HCT116 (cell line): ENCODE data around the gene MEIS1. TPM values are rescaled to one million over a fixed set of nuclear protein-coding genes. Genes with fewer than 3 reads are reported as not detected.

ENCODE experiments used
- ATAC-seq: fragments of 200-7000 bp; cut with Tn5 transposase; 2 replicates; pipeline ENCODE4 v1.9.1; 2020; ENCODE audit warnings: mild to moderate bottlenecking, moderate library complexity
- BruUV-seq: library from RNA; stranded (reverse); fragments of 400-500 nt; replicated peaks from 2 replicates; lab custom pipeline; 2021; lab: Mats Ljungman, UMichigan
- CTCF ChIA-PET: fragments of 300-600 bp; sonication (Branson Sonifier 250); formaldehyde crosslinking; loops from one replicate; lab custom pipeline; 2021; ENCODE audit warnings: antibody characterized with exemption; lab: Charles Lee
- POLR2A ChIA-PET: fragments of 300-600, 350-600 bp; sonication (Branson Sonifier 250); formaldehyde crosslinking; loops from one replicate; lab custom pipeline; 2021; ENCODE audit warnings: antibody characterized with exemption; lab: Charles Lee
- RAD21 ChIA-PET, 2 experiments: fragments of 300-600 bp; sonication (Branson Sonifier 250); formaldehyde crosslinking; loops; one replicate each; lab custom pipeline; 2023; ENCODE audit warnings: low total read pairs in 2 of 2; ENCODE audit not compliant: uncharacterized antibody in 2 of 2, unreplicated experiment in 2 of 2, low non-redundant PET in 1 of 2; lab: Charles Lee
- DNase-seq: peaks from one replicate; pipeline ENCODE4 v3.0.0-alpha.2; 2010; ENCODE audit warnings: low read depth, low spot score
- H2AFZ ChIP-seq: fragments of 200-600 bp; shearing (Covaris generic), sonication (generic); 2 replicates; pipeline ENCODE4 v1.6.1; 2017; ENCODE audit warnings: low read depth, mixed run types, mixed read lengths, antibody characterized with exemption, low read length; ENCODE audit not compliant: poor library complexity, severe bottlenecking
- H3K27ac ChIP-seq: 2 replicates; pipeline ENCODE4 v1.5.1; 2012; ENCODE audit warnings: low read depth, low read length
- H3K27me3 ChIP-seq: fragments of 200-600 bp; sonication (generic); 2 replicates; pipeline ENCODE4 v1.6.1; 2016; ENCODE audit warnings: mixed run types, low read length, mixed read lengths; ENCODE audit not compliant: insufficient read depth
- H3K36me3 ChIP-seq, 2 experiments: fragments of 200-500 bp in 1 of 2; fragments of 200-600 bp in 1 of 2; sonication (Bioruptor generic) in 1 of 2; sonication (generic) in 1 of 2; 2 replicates each; pipeline versions ENCODE4 v1.5.1 to v1.6.1; 2014 to 2016; ENCODE audit warnings: low read length in 2 of 2, inconsistent platforms in 1 of 2, mixed read lengths in 1 of 2, mixed run types in 1 of 2; ENCODE audit not compliant: insufficient read depth in 2 of 2, control insufficient read depth in 1 of 2
- H3K4me1 ChIP-seq, 2 experiments: fragments of 200-600 bp in 1 of 2; sonication (generic) in 1 of 2; 2 replicates each; pipeline versions ENCODE4 v1.5.1 to v1.6.1; 2012 to 2017; ENCODE audit warnings: low read length in 2 of 2, inconsistent platforms in 1 of 2, mild to moderate bottlenecking in 1 of 2, mixed read lengths in 1 of 2, mixed run types in 1 of 2, moderate library complexity in 1 of 2; ENCODE audit not compliant: insufficient read depth in 2 of 2, control insufficient read depth in 1 of 2
- H3K4me2 ChIP-seq: fragments of 200-600 bp; sonication (generic); 2 replicates; pipeline ENCODE4 v1.6.1; 2017; ENCODE audit warnings: mixed run types, low read length, mixed read lengths
- H3K4me3 ChIP-seq, 2 experiments: fragments of 200-600 bp in 1 of 2; sonication (generic) in 1 of 2; replicated peaks in 1 of 2; 2 replicates each; pipeline ENCODE4 v1.5.1; 2011 to 2016; ENCODE audit warnings: low read length in 2 of 2, control low read depth in 1 of 2, low read depth in 1 of 2, mild to moderate bottlenecking in 1 of 2, mixed read lengths in 1 of 2, mixed run types in 1 of 2
- H3K79me2 ChIP-seq: fragments of 200-600 bp; sonication (generic); 2 replicates; pipeline ENCODE4 v1.6.1; 2017; ENCODE audit warnings: mild to moderate bottlenecking, mixed run types, low read length, moderate library complexity, mixed read lengths; ENCODE audit not compliant: insufficient read depth
- H3K9ac ChIP-seq: fragments of 200-600 bp; sonication (generic); 2 replicates; pipeline ENCODE4 v1.6.1; 2016; ENCODE audit warnings: low read length, mixed read lengths
- H3K9me2 ChIP-seq: fragments of 200-600 bp; sonication (generic), shearing (Covaris generic); 2 replicates; pipeline ENCODE4 v1.6.1; 2017; ENCODE audit warnings: mixed run types, mild to moderate bottlenecking, moderate library complexity; ENCODE audit not compliant: insufficient read depth
- H3K9me3 ChIP-seq, 2 experiments: fragments of 200-500 bp in 1 of 2; fragments of 200-600 bp in 1 of 2; sonication (Bioruptor generic) in 1 of 2; sonication (generic) in 1 of 2; 2 replicates each; pipeline ENCODE4 v1.6.1; 2014 to 2017; ENCODE audit warnings: low read length in 2 of 2, mixed read lengths in 2 of 2, inconsistent platforms in 1 of 2, low read depth in 1 of 2, mild to moderate bottlenecking in 1 of 2, mixed run types in 1 of 2, moderate library complexity in 1 of 2; ENCODE audit not compliant: control insufficient read depth in 1 of 2, insufficient read depth in 1 of 2
- H4K20me1 ChIP-seq: fragments of 200-600 bp; sonication (generic), shearing (Covaris generic); 2 replicates; pipeline ENCODE4 v1.6.1; 2017; ENCODE audit warnings: mixed run types, mild to moderate bottlenecking, moderate library complexity; ENCODE audit not compliant: insufficient read depth
- CBX3 ChIP-seq: IDR thresholded peaks from 2 replicates; pipeline ENCODE4 v1.6.1; 2012; ENCODE audit warnings: low read depth
- CEBPB ChIP-seq: IDR thresholded peaks from 2 replicates; pipeline ENCODE4 v1.6.1; 2012; ENCODE audit warnings: low read depth
- EGR1 ChIP-seq: IDR thresholded peaks from 2 replicates; pipeline ENCODE4 v1.6.1; 2012; ENCODE audit warnings: low read depth
- ELF1 ChIP-seq: IDR thresholded peaks from 2 replicates; pipeline ENCODE4 v1.6.1; 2012; ENCODE audit warnings: low read depth, borderline replicate concordance
- EZH2 ChIP-seq: fragments of 200-600 bp; sonication (generic); IDR thresholded peaks from 2 replicates; pipeline ENCODE4 v1.6.1; 2017; ENCODE audit warnings: antibody characterized with exemption, mixed run types
- EZH2phosphoT487 ChIP-seq: fragments of 200-600 bp; IDR thresholded peaks from 2 replicates; pipeline ENCODE4 v1.6.1; 2018; ENCODE audit warnings: antibody characterized with exemption, borderline replicate concordance
- POLR2A ChIP-seq: IDR thresholded peaks from 2 replicates; pipeline ENCODE4 v1.7.0; 2011; ENCODE audit warnings: borderline replicate concordance; ENCODE audit not compliant: insufficient read depth, insufficient read length; ENCODE audit errors: extremely low read depth
- POLR2AphosphoS5 ChIP-seq: IDR thresholded peaks from 2 replicates; pipeline ENCODE4 v1.6.1; 2011; ENCODE audit warnings: mild to moderate bottlenecking, low read depth, low read length, moderate library complexity
- TCF7L2 ChIP-seq: IDR thresholded peaks from 2 replicates; pipeline ENCODE4 v1.7.0; 2011; ENCODE audit warnings: borderline replicate concordance, inconsistent platforms; ENCODE audit not compliant: insufficient read depth, insufficient read length; ENCODE audit errors: extremely low read depth
- YY1 ChIP-seq: IDR thresholded peaks from 2 replicates; pipeline ENCODE4 v1.6.1; 2011; ENCODE audit warnings: low read length, low read depth, moderate library complexity, mild to moderate bottlenecking; ENCODE audit not compliant: insufficient replicate concordance; ENCODE audit errors: extremely low read depth
- intact Hi-C: fragments of 100-400 bp; cut with micrococcal nuclease; formaldehyde crosslinking; loops from 2 replicates; pipeline ENCODE4 v1.10.0; 2022
- total RNA-seq: library from RNA; stranded (reverse); gene quantifications from one replicate; pipeline ENCODE4 v1.2.1, GENCODE V29; 2021; ENCODE audit not compliant: unreplicated experiment
- TF ChIP-seq, protein P1 (sequence below): IDR thresholded peaks from 2 replicates; pipeline ENCODE4 v1.6.1; 2012
- TF ChIP-seq, protein P2 (sequence below): IDR thresholded peaks from 2 replicates; pipeline ENCODE4 v1.6.1; 2011; ENCODE audit warnings: mild to moderate bottlenecking, low read length, moderate library complexity; ENCODE audit not compliant: insufficient replicate concordance; ENCODE audit errors: extremely low read depth
- TF ChIP-seq, protein P3 (sequence below): IDR thresholded peaks from 2 replicates; pipeline ENCODE4 v1.6.1; 2012
- TF ChIP-seq, protein P4 (sequence below), 3 experiments: fragments of 200-600 bp in 1 of 3; sonication (generic) in 1 of 3; IDR thresholded peaks in 2 of 3; conservative IDR thresholded peaks in 1 of 3; 2 replicates each; pipeline ENCODE4 v1.5.1; 2012 to 2017; ENCODE audit warnings: low read depth in 2 of 3, low read length in 2 of 3, antibody characterized with exemption in 1 of 3, borderline replicate concordance in 1 of 3, control low read depth in 1 of 3, mild to moderate bottlenecking in 1 of 3, mixed read lengths in 1 of 3, mixed run types in 1 of 3, moderate library complexity in 1 of 3; ENCODE audit not compliant: insufficient read depth in 1 of 3
- TF ChIP-seq, protein P5 (sequence below): IDR thresholded peaks from 2 replicates; pipeline ENCODE4 v1.6.1; 2012; ENCODE audit warnings: low read depth

The MEIS1 gene
- total RNA-seq, 1 experiment from 2014 or later: 0.32 TPM

DNA sequence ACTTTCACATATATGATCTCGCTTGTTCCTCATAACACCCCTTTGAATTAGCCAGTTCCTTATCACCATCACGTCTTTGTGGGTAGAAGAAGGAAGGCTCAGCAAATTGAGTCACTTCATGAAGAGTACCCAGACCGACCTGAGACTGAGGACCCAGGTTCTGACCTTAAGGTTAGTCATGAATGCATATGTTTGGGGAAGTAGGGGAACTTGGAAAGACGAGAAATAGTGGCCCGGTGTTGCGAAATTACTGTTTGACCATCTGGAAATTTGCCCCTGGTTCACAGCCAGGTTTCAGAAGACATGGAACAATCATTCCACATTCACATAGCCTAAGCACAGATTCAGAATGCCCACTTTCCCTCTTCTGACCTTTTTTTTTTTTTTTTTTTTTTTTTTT is 59.8 kb downstream of the MEIS1 start:
- ATAC-seq (no peak), DNase-seq (no peak)
- ChIA-PET CTCF (no interaction called here), RAD21 (no interaction called here), POLR2A (no interaction called here)
- Histone ChIP-seq H3K27ac (no peak overlapping the region), H3K4me3 (no peak overlapping the region), H3K9me3 (no peaks in the 10 kb centered on the region; a peak in 1 of 4 replicates), H3K9ac (no peak overlapping the region), H3K4me2 (no peak overlapping the region), H3K79me2 (no peaks in the 10 kb centered on the region), H3K9me2 (no peaks in the 10 kb centered on the region), H2AFZ (no peak overlapping the region), H3K4me1 (no peaks in the 10 kb centered on the region), H4K20me1 (no peaks in the 10 kb centered on the region), H3K36me3 (no peaks in the 10 kb centered on the region), H3K27me3 (no peaks in the 10 kb centered on the region)
- intact Hi-C loops: no loop called here
- BruUV-seq: no TSS peak
- TF ChIP-seq POLR2A (no peak), POLR2AphosphoS5 (no peak), EGR1 (no peak), TCF7L2 (no peak), ELF1 (no peak), EZH2phosphoT487 (no peak), CBX3 (no peak), CEBPB (no peak), YY1 (no peak), EZH2 (no peak)
- TF ChIP-seq, protein P1, sequence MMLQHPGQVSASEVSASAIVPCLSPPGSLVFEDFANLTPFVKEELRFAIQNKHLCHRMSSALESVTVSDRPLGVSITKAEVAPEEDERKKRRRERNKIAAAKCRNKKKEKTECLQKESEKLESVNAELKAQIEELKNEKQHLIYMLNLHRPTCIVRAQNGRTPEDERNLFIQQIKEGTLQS: no peak
- TF ChIP-seq, protein P2, sequence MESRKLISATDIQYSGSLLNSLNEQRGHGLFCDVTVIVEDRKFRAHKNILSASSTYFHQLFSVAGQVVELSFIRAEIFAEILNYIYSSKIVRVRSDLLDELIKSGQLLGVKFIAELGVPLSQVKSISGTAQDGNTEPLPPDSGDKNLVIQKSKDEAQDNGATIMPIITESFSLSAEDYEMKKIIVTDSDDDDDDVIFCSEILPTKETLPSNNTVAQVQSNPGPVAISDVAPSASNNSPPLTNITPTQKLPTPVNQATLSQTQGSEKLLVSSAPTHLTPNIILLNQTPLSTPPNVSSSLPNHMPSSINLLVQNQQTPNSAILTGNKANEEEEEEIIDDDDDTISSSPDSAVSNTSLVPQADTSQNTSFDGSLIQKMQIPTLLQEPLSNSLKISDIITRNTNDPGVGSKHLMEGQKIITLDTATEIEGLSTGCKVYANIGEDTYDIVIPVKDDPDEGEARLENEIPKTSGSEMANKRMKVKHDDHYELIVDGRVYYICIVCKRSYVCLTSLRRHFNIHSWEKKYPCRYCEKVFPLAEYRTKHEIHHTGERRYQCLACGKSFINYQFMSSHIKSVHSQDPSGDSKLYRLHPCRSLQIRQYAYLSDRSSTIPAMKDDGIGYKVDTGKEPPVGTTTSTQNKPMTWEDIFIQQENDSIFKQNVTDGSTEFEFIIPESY: no peak
- TF ChIP-seq, protein P3, sequence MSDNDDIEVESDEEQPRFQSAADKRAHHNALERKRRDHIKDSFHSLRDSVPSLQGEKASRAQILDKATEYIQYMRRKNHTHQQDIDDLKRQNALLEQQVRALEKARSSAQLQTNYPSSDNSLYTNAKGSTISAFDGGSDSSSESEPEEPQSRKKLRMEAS: no peak
- TF ChIP-seq, protein P4, sequence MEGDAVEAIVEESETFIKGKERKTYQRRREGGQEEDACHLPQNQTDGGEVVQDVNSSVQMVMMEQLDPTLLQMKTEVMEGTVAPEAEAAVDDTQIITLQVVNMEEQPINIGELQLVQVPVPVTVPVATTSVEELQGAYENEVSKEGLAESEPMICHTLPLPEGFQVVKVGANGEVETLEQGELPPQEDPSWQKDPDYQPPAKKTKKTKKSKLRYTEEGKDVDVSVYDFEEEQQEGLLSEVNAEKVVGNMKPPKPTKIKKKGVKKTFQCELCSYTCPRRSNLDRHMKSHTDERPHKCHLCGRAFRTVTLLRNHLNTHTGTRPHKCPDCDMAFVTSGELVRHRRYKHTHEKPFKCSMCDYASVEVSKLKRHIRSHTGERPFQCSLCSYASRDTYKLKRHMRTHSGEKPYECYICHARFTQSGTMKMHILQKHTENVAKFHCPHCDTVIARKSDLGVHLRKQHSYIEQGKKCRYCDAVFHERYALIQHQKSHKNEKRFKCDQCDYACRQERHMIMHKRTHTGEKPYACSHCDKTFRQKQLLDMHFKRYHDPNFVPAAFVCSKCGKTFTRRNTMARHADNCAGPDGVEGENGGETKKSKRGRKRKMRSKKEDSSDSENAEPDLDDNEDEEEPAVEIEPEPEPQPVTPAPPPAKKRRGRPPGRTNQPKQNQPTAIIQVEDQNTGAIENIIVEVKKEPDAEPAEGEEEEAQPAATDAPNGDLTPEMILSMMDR (IDR thresholded peaks at IDR 0.05 in 2 of 3, conservative IDR thresholded peaks at IDR 0.05 in 1 of 3; ENCODE audit: borderline replicate concordance in 1 of 3, insufficient read depth in 1 of 3, low read depth in 2 of 3, low read length in 2 of 3): no peak
- TF ChIP-seq, protein P5, sequence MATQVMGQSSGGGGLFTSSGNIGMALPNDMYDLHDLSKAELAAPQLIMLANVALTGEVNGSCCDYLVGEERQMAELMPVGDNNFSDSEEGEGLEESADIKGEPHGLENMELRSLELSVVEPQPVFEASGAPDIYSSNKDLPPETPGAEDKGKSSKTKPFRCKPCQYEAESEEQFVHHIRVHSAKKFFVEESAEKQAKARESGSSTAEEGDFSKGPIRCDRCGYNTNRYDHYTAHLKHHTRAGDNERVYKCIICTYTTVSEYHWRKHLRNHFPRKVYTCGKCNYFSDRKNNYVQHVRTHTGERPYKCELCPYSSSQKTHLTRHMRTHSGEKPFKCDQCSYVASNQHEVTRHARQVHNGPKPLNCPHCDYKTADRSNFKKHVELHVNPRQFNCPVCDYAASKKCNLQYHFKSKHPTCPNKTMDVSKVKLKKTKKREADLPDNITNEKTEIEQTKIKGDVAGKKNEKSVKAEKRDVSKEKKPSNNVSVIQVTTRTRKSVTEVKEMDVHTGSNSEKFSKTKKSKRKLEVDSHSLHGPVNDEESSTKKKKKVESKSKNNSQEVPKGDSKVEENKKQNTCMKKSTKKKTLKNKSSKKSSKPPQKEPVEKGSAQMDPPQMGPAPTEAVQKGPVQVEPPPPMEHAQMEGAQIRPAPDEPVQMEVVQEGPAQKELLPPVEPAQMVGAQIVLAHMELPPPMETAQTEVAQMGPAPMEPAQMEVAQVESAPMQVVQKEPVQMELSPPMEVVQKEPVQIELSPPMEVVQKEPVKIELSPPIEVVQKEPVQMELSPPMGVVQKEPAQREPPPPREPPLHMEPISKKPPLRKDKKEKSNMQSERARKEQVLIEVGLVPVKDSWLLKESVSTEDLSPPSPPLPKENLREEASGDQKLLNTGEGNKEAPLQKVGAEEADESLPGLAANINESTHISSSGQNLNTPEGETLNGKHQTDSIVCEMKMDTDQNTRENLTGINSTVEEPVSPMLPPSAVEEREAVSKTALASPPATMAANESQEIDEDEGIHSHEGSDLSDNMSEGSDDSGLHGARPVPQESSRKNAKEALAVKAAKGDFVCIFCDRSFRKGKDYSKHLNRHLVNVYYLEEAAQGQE: no peak
